Measurements from ENCODE around the gene ZNF346. TPM values are rescaled to one million over a fixed set of nuclear protein-coding genes. Genes with fewer than 3 reads are reported as not detected.

Gene ZNF346
- total and polyA plus RNA-seq, 2 experiments from 2014 or later = 13.8 to 21.4 TPM

DNA sequence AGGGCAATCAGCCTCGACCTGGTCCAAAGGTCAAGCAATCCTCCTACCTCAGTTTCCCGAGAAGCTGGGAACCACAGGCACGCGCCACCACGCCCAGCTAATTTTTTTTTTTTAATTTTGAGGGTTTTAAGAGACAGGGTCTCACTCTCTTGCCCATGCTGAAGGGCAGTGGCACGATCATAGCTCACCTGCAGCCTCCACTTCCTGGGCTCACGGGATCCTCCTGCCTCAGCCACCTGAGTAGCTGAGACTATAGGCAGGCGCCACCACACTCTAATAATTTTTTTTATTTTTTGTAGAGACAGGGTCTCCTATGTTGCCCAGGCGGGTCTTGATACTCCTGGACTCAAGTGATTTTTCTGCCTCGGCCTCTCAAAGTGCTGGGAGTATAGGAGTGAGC is 17.5 kb upstream of the ZNF346 start:
- H3K27ac ChIP-seq = peak overlapping the region; percentile 99
- DNase-seq (ENCODE audit: low spot score) = no peak
- WGBS (ENCODE audit: low lambda C conversion rate, missing lambda C conversion rate) = 91% methylated on average over 10 of the region's 10 CpGs

DNA sequence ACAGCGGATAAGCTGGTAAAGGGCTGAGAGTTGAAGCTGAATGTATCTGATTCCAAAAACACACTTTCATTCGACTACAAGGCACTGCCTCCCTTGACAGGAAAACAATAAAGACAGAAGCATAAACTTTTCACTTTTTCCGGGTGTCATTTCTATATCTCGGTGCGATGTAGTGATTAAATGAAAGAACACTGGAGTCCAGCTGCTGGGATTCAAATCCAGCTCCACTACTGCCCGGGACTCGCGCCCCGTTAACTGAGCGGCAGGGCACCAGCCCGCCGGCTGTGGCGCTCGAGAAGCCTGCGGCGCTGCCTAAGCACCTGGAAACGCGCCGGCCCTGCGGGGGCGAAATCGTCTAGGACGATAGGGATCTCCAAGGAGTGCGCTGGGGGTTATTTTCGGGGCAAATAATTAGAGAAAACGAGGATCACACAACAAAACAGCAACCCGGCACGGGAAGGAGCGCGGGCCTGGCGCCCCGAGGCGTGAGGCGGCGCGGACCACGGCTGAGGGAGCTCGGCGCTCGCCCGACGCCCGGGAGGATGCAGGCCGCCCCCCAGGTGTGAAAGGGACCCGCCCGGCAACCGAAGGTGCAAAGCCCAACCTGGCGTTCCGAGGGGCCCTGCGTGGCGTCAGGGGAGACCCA is 16.8 kb upstream of the ZNF346 start:
- peaks cover 15% of the 10 kb centered on the region for H3K4me1 ChIP-seq (ENCODE audit: insufficient read depth)
- peak overlapping the region; percentile 99 for H3K27ac ChIP-seq
- DNase-seq (ENCODE audit: low spot score) = peak; percentile 92
- 2% methylated on average over 46 of the region's 51 CpGs for WGBS (ENCODE audit: low lambda C conversion rate, missing lambda C conversion rate)
- no peaks in the 10 kb centered on the region for H3K9me2 ChIP-seq (replicated peaks; ENCODE audit: insufficient read depth)
- H3K36me3 ChIP-seq (replicated peaks; ENCODE audit: insufficient read depth, low read depth) = no peaks in the 10 kb centered on the region
- TF ChIP-seq, protein P1, sequence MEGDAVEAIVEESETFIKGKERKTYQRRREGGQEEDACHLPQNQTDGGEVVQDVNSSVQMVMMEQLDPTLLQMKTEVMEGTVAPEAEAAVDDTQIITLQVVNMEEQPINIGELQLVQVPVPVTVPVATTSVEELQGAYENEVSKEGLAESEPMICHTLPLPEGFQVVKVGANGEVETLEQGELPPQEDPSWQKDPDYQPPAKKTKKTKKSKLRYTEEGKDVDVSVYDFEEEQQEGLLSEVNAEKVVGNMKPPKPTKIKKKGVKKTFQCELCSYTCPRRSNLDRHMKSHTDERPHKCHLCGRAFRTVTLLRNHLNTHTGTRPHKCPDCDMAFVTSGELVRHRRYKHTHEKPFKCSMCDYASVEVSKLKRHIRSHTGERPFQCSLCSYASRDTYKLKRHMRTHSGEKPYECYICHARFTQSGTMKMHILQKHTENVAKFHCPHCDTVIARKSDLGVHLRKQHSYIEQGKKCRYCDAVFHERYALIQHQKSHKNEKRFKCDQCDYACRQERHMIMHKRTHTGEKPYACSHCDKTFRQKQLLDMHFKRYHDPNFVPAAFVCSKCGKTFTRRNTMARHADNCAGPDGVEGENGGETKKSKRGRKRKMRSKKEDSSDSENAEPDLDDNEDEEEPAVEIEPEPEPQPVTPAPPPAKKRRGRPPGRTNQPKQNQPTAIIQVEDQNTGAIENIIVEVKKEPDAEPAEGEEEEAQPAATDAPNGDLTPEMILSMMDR (IDR thresholded peaks at IDR 0.05; ENCODE audit: poor library complexity) = peak; percentile 49
- TF ChIP-seq EZH2 (IDR thresholded peaks at IDR 0.05; ENCODE audit: borderline replicate concordance) (no peak), EZH2phosphoT487 (IDR thresholded peaks at IDR 0.05; ENCODE audit: low read depth, severe bottlenecking, unreplicated experiment) (no peak)
- peak overlapping the region; percentile 89 for H3K4me3 ChIP-seq
- peaks cover 47% of the 10 kb centered on the region for H4K20me1 ChIP-seq (ENCODE audit: insufficient read depth, poor library complexity, severe bottlenecking)
- H2AFZ ChIP-seq = peak overlapping the region; percentile 82
- no peaks in the 10 kb centered on the region for H3K9me3 ChIP-seq (ENCODE audit: low read depth)
- no peaks in the 10 kb centered on the region for H3K27me3 ChIP-seq
- peaks cover 55% of the 10 kb centered on the region for H3K79me2 ChIP-seq
- peak overlapping the region; percentile 89 for H3K4me2 ChIP-seq

More for the DNA sequence above, 17.5 kb upstream of the ZNF346 start:
- Histone ChIP-seq H3K9me3 (ENCODE audit: low read depth) (no peaks in the 10 kb centered on the region), H3K27me3 (no peaks in the 10 kb centered on the region), H2AFZ (no peak overlapping the region), H3K36me3 (replicated peaks; ENCODE audit: insufficient read depth, low read depth) (no peaks in the 10 kb centered on the region), H3K9me2 (replicated peaks; ENCODE audit: insufficient read depth) (no peaks in the 10 kb centered on the region), H3K4me3 (peak overlapping the region; percentile 89), H3K4me1 (ENCODE audit: insufficient read depth) (peaks cover 15% of the 10 kb centered on the region), H3K4me2 (peak overlapping the region; percentile 89), H3K79me2 (peaks cover 62% of the 10 kb centered on the region), H4K20me1 (ENCODE audit: insufficient read depth, poor library complexity, severe bottlenecking) (peaks cover 53% of the 10 kb centered on the region)
- TF ChIP-seq EZH2phosphoT487 (IDR thresholded peaks at IDR 0.05; ENCODE audit: low read depth, severe bottlenecking, unreplicated experiment) = no peak
- no peak for TF ChIP-seq EZH2 (IDR thresholded peaks at IDR 0.05; ENCODE audit: borderline replicate concordance)
- TF ChIP-seq, protein P1 (IDR thresholded peaks at IDR 0.05; ENCODE audit: poor library complexity) = no peak

DNA sequence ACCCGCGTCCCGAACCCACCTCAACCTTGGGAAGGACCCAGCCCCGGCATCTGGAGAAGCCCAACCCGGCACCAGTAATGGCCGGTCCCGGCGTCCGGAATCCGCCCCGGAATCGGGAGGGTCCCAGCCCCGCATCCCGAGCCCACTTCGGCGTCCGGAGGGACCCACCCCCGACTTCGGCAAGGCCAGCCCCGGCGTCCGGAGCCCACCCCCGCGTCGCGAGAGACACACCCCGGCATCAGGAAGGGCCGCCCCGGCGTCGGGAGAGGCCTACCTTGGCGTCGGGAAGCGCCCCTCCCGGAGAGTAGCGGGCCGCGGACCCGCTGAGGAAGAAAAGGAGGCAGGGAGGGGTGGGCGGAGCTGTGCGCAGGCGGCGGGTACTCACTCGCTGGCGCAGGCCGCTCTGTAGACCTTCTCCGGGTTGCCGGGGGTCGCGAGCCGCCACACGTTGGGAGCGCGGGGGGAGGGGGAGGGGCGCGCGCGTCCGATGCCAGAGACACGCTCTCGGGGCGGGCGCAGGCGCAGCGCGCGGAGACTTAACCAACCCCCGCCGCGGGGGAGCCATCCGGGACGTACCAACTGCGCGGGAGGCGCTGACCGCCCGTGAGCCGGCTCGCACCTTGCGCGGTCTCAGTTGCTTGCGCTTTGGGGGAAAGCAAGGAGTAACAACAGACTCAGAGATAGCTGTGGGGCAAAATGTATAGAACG is 16.1 kb upstream of the ZNF346 start, which contains the start of gene UIMC1:
Gene UIMC1, minus strand, starts transcription at position 515 of the 708 bp plus-strand sequence. CDS start 24,164 bp downstream, outside the sequence.
- H3K27me3 ChIP-seq = no peaks in the 10 kb centered on the region
- no peak for TF ChIP-seq EZH2 (IDR thresholded peaks at IDR 0.05; ENCODE audit: borderline replicate concordance)
- TF ChIP-seq, protein P1 (IDR thresholded peaks at IDR 0.05; ENCODE audit: poor library complexity) = no peak
- no peak for TF ChIP-seq EZH2phosphoT487 (IDR thresholded peaks at IDR 0.05; ENCODE audit: low read depth, severe bottlenecking, unreplicated experiment)
- H3K4me3 ChIP-seq = peak within 1 kb of the TSS; percentile 89
- DNase-seq (ENCODE audit: low spot score) = peak; percentile 97
- H3K79me2 ChIP-seq = peaks cover 48% of the 10 kb centered on the region
- H3K9me3 ChIP-seq (ENCODE audit: low read depth) = no peaks in the 10 kb centered on the region
- H3K9me2 ChIP-seq (replicated peaks; ENCODE audit: insufficient read depth) = no peaks in the 10 kb centered on the region
- peaks cover 15% of the 10 kb centered on the region for H3K4me1 ChIP-seq (ENCODE audit: insufficient read depth)
- H3K27ac ChIP-seq = peak within 1 kb of the TSS; percentile 99
- H3K36me3 ChIP-seq (replicated peaks; ENCODE audit: insufficient read depth, low read depth) = no peaks in the 10 kb centered on the region
- H4K20me1 ChIP-seq (ENCODE audit: insufficient read depth, poor library complexity, severe bottlenecking) = peaks cover 41% of the 10 kb centered on the region
- H3K4me2 ChIP-seq = peak within 1 kb of the TSS; percentile 89
- WGBS (ENCODE audit: low lambda C conversion rate, missing lambda C conversion rate) = 1% methylated on average over 60 of the region's 83 CpGs
- H2AFZ ChIP-seq = peak within 1 kb of the TSS; percentile 82
